CD4-positive, alpha-beta T cell (primary cell): ENCODE data around the gene TAAR5. TPM values are rescaled to one million over a fixed set of nuclear protein-coding genes. Genes with fewer than 3 reads are reported as not detected.
"Not testable (repeated sequence)": the region's sequence is repeated elsewhere in the genome, so short reads cannot be mapped to it uniquely, and the experiment has no call there.

Experiments used
- ATAC-seq: fragments of 200-7000 bp; cut with Tn5 transposase; one replicate; pipeline ENCODE4 v1.10.0; 2022; ENCODE audit warnings: mild to moderate bottlenecking; ENCODE audit not compliant: poor library complexity
- CTCF ChIA-PET: fragments of 350-600 bp; sonication (Branson Sonifier 250); formaldehyde crosslinking; loops from one replicate; lab custom pipeline; 2021; ENCODE audit warnings: antibody characterized with exemption, inconsistent platforms; lab: Charles Lee
- POLR2A ChIA-PET: fragments of 350-600 bp; sonication (Branson Sonifier 250); formaldehyde crosslinking; loops from one replicate; lab custom pipeline; 2021; ENCODE audit warnings: antibody characterized with exemption, inconsistent platforms; lab: Charles Lee
- DNase-seq, 14 experiments: peaks; one replicate each; pipeline ENCODE4 v3.0.0-alpha.2; 2013 to 2020; ENCODE audit warnings: mixed read lengths in 2 of 14
- H3K27ac ChIP-seq, 2 donors: one replicate each; pipeline versions ENCODE4 v1.5.1 to v1.7.0; 2013; ENCODE audit warnings: low read length in 2 of 2, low read depth in 1 of 2, mild to moderate bottlenecking in 1 of 2
- H3K27me3 ChIP-seq, 2 experiments: 1 replicate in 1 of 2; 2 replicates in 1 of 2; pipeline versions ENCODE4 v1.6.1 to v1.7.0; 2013; ENCODE audit warnings: low read length in 2 of 2, control low read depth in 1 of 2, mild to moderate bottlenecking in 1 of 2, moderate library complexity in 1 of 2; ENCODE audit not compliant: insufficient read depth in 2 of 2, control insufficient read depth in 1 of 2
- H3K36me3 ChIP-seq: one replicate; pipeline ENCODE4 v1.6.1; 2013; ENCODE audit warnings: low read length, control low read depth; ENCODE audit not compliant: insufficient read depth
- H3K4me1 ChIP-seq: one replicate; pipeline ENCODE4 v1.6.1; 2013; ENCODE audit warnings: low read length, control low read depth; ENCODE audit not compliant: insufficient read depth
- H3K4me3 ChIP-seq: one replicate; pipeline ENCODE4 v1.5.1; 2013; ENCODE audit warnings: mild to moderate bottlenecking, low read length, moderate library complexity
- H3K9me3 ChIP-seq, 2 experiments: 1 replicate in 1 of 2; 2 replicates in 1 of 2; pipeline versions ENCODE4 v1.6.1 to v1.7.0; 2013; ENCODE audit warnings: low read length in 2 of 2, mild to moderate bottlenecking in 2 of 2, control low read depth in 1 of 2, moderate library complexity in 1 of 2; ENCODE audit not compliant: control insufficient read depth in 1 of 2, insufficient read depth in 1 of 2
- H3K27ac Mint-ChIP-seq: one replicate; pipeline ENCODE4 v1.8.0; 2020; ENCODE audit warnings: mixed read lengths
- H3K27me3 Mint-ChIP-seq: one replicate; pipeline ENCODE4 v1.8.0; 2021; ENCODE audit warnings: mixed read lengths
- H3K36me3 Mint-ChIP-seq: one replicate; pipeline ENCODE4 v1.8.0; 2021; ENCODE audit warnings: low read depth, mixed read lengths
- H3K4me1 Mint-ChIP-seq: one replicate; pipeline ENCODE4 v1.8.0; 2021; ENCODE audit warnings: low read depth, mixed read lengths
- H3K4me3 Mint-ChIP-seq: one replicate; pipeline ENCODE4 v1.8.0; 2020; ENCODE audit warnings: mild to moderate bottlenecking, mixed read lengths
- H3K9me3 Mint-ChIP-seq: one replicate; pipeline ENCODE4 v1.8.0; 2020; ENCODE audit warnings: mixed read lengths
- CTCF ChIP-seq: fragments of 200-600 bp; IDR thresholded peaks from one replicate; pipeline ENCODE4 v1.8.0; 2022; ENCODE audit warnings: antibody characterized with exemption, mild to moderate bottlenecking
- intact Hi-C, 2 experiments: fragments of 100-400 bp; cut with DNase I in 1 of 2; cut with micrococcal nuclease in 1 of 2; formaldehyde crosslinking; loops; one replicate each; pipeline versions ENCODE4 v1.15.1 to v1.9.0; 2023 to 2025; cut with DNase I, micrococcal nuclease
- total RNA-seq, 174 experiments: library from RNA in 2 of 174; stranded (reverse) in 2 of 174; gene quantifications; one replicate each; pipeline ENCODE4 v1.2.3 and lab custom pipeline; 2021 to 2026

The TAAR5 gene
- total RNA-seq, 2 experiments from 2014 or later, result not detected

DNA sequence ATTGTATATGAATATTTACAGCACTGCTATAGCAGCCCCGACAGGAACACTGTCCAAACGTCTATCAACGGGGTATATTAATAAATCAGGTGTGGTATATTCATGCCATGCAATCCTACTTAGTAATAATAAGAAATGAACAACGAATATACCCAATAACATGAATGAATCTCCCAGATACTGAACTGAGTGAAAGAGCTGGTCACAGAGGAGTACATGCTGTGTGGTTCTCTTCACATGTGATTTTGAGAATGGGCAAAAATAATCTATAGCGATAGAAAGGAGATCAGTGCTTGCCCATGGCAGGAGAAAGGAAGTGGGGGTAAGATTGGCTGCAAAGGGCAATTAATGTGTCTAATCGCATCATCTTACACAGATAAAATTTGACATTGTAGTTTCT is 23.1 kb downstream of the TAAR5 start:
- no peak for TF ChIP-seq CTCF
- H3K9me3 Mint-ChIP-seq, result no peaks in the 10 kb centered on the region
- H3K9me3 ChIP-seq, result no peaks in the 10 kb centered on the region
- no peak for DNase-seq
- no peaks in the 10 kb centered on the region for H3K36me3 ChIP-seq
- intact Hi-C loops, result no loop called here
- H3K27me3 Mint-ChIP-seq, result peaks cover 26% of the 10 kb centered on the region
- H3K4me3 Mint-ChIP-seq, result no peak overlapping the region
- no peaks in the 10 kb centered on the region for H3K4me1 Mint-ChIP-seq
- CTCF ChIA-PET, result interaction anchor here (0.6 kb wide), 1 partner anchor 499 kb away, joined by 3 read pairs; no protein-coding TSS in a partner anchor
- no peak overlapping the region for H3K4me3 ChIP-seq
- ATAC-seq, result no peak
- POLR2A ChIA-PET, result no interaction called here
- H3K27ac Mint-ChIP-seq, result no peak overlapping the region
- no peak overlapping the region for H3K27ac ChIP-seq
- no peaks in the 10 kb centered on the region for H3K36me3 Mint-ChIP-seq
- H3K4me1 ChIP-seq, result no peaks in the 10 kb centered on the region
- H3K27me3 ChIP-seq, result peaks cover 0 to 13% of the 10 kb centered on the region in 2 experiments

GRCh38 chr6:132560087-132560486 is 29.5 kb downstream of the TAAR5 start:
- intact Hi-C loops, H3K4me3 ChIP-seq, H3K4me1 Mint-ChIP-seq, H3K9me3 Mint-ChIP-seq, H3K4me3 Mint-ChIP-seq, H3K36me3 Mint-ChIP-seq, POLR2A ChIA-PET, H3K36me3 ChIP-seq, DNase-seq, ATAC-seq, H3K27ac ChIP-seq, CTCF ChIA-PET, H3K27ac Mint-ChIP-seq, H3K27me3 ChIP-seq, H3K9me3 ChIP-seq, H3K4me1 ChIP-seq: not testable (repeated sequence)
- H3K27me3 Mint-ChIP-seq, result peaks cover 38% of the 10 kb centered on the region

DNA sequence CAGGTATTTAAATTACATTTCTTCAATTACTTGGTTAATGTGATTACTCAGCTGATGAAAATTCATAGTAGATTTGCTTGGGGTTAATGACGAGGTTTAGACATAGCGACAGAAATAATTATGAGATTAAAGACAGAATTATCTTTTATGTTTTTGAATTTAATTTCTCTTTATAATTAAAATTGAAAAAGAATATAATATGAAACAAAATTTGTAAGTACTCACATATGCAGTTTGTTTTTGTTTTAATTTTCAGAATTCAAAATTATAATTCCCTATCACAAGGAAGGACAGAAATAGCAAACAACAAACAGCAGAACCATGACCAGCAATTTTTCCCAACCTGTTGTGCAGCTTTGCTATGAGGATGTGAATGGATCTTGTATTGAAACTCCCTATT is 37.2 kb downstream of the TAAR5 start, which contains the start of gene TAAR8:
Gene TAAR8 (plus strand): TSS at position 301 of the 400 bp plus-strand sequence. CDS start 21 bp downstream, at position 322.
- POLR2A ChIA-PET, result no interaction called here
- no peak for TF ChIP-seq CTCF
- H3K4me1 Mint-ChIP-seq, result no peaks in the 10 kb centered on the region
- peaks cover 0 to 3% of the 10 kb centered on the region in 2 experiments for H3K27me3 ChIP-seq
- no peaks in the 10 kb centered on the region for H3K36me3 Mint-ChIP-seq
- no peak within 1 kb of the TSS for H3K4me3 ChIP-seq
- no peaks in the 10 kb centered on the region for H3K9me3 Mint-ChIP-seq
- H3K27me3 Mint-ChIP-seq, result peaks cover 34% of the 10 kb centered on the region
- no peaks in the 10 kb centered on the region for H3K36me3 ChIP-seq
- ATAC-seq (no peak), DNase-seq (no peak)
- intact Hi-C loops, result no loop called here
- no peak within 1 kb of the TSS for H3K27ac ChIP-seq
- CTCF ChIA-PET, result interaction anchor here (0.7 to 0.9 kb wide), 2 partner anchors 9 to 10 kb away, joined by 3 to 4 read pairs; no protein-coding TSS in a partner anchor
- H3K4me3 Mint-ChIP-seq, result no peak within 1 kb of the TSS
- H3K4me1 ChIP-seq, result no peaks in the 10 kb centered on the region
- H3K9me3 ChIP-seq, result no peaks in the 10 kb centered on the region
- no peak within 1 kb of the TSS for H3K27ac Mint-ChIP-seq

DNA sequence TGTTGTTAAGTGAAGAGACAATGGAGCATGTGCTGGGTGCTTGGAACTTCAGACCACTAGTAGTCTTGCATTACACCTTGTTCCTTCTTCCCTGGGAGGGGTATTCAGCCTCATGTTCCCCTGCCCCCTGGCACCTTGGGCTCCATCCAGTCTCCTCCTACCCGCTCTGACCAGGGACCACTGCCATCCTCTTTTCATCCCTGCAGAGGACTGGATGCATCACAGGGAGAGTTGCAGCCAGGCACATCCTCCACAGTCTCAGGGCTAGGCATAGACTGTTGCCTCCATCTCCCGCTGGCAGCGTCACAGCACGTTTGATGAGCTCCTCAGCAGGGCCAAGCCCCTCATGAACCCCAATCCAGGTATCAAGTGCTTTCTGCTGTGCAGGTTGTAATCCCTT is 38.3 kb downstream of the TAAR5 start:
- intact Hi-C loops, result no loop called here
- no peaks in the 10 kb centered on the region for H3K9me3 ChIP-seq
- H3K27ac ChIP-seq, result no peak overlapping the region
- ATAC-seq (no peak), DNase-seq (no peak)
- no peaks in the 10 kb centered on the region for H3K36me3 ChIP-seq
- H3K9me3 Mint-ChIP-seq, result no peaks in the 10 kb centered on the region
- no peak overlapping the region for H3K4me3 Mint-ChIP-seq
- CTCF ChIA-PET, result no interaction called here
- no peak overlapping the region for H3K4me3 ChIP-seq
- H3K27ac Mint-ChIP-seq, result no peak overlapping the region
- H3K36me3 Mint-ChIP-seq, result no peaks in the 10 kb centered on the region
- peaks cover 22% of the 10 kb centered on the region for H3K27me3 Mint-ChIP-seq
- H3K4me1 ChIP-seq, result no peaks in the 10 kb centered on the region
- peaks cover 0 to 3% of the 10 kb centered on the region in 2 experiments for H3K27me3 ChIP-seq
- no peak for TF ChIP-seq CTCF
- H3K4me1 Mint-ChIP-seq, result no peaks in the 10 kb centered on the region
- POLR2A ChIA-PET, result no interaction called here
